Measurements from ENCODE around the gene WFIKKN1.

DNA sequence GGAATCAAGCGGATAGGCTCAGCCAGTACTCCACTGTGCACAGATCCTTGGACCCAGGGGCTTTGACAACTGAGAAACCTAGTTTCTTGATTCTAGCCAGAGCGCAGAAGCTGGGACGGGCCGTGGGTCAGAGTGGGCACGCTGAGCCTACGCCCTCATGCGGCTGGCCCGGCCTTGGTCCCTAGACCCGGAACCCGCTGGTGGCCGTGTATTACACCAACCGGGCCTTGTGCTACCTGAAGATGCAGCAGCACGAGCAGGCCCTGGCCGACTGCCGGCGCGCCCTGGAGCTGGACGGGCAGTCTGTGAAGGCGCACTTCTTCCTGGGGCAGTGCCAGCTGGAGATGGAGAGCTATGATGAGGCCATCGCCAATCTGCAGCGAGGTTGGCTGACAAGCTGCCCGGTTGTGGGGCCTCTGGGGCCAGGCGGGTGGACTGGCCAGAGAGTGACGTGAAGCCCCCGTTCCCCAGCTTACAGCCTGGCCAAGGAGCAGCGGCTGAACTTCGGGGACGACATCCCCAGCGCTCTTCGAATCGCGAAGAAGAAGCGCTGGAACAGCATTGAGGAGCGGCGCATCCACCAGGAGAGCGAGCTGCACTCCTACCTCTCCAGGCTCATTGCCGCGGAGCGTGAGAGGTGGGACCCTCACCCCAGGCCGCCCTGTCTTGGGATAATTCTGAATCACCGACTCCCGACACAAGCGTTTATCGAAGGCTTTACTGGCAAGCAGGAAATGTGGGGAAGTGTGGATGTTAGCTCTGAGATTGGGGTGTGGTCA lies 50.4 kb downstream of the WFIKKN1 start:
- TF ChIP-seq POLR2A (IDR thresholded peaks at IDR 0.05; ENCODE audit: low read length): no peak
- TF ChIP-seq GATA1 (IDR thresholded peaks at IDR 0.05; ENCODE audit: low read depth, low read length): no peak
